Activated CD8-positive, alpha-beta memory T cell treated with anti-CD3 and anti-CD28 coated beads, Interleukin-2, amount 10 ng/mL, durations not matched to agents 7 days and 5 days (primary cell): Measurements from ENCODE around the gene ZC3H4. TPM values are rescaled to one million over a fixed set of nuclear protein-coding genes. Genes with fewer than 3 reads are reported as not detected.

Source experiments
- total RNA-seq, 2 experiments: library from RNA; stranded (reverse); gene quantifications; one replicate each; pipeline ENCODE4 v1.2.3, GENCODE V29; 2021

Gene ZC3H4
- total RNA-seq, 2 experiments from 2014 or later: 98.9 to 114 TPM

Other genes with a start within 250 kb of the ZC3H4 start
- gene NPAS1, start 93.9 kb downstream of the ZC3H4 start, total RNA-seq: under 1 TPM; 0.41 to 0.68 TPM
- 10 to 100 TPM; 77.5 to 87.8 TPM for gene TMEM160, start 65.2 kb downstream of the ZC3H4 start, total RNA-seq
- 100 to 1,000 TPM; 153 to 171 TPM for gene SAE1, start 17.1 kb upstream of the ZC3H4 start, total RNA-seq
- 10 to 100 TPM; 14.0 to 16.7 TPM for gene BBC3, start 117.4 kb upstream of the ZC3H4 start, total RNA-seq
- gene CCDC9, start 142.7 kb upstream of the ZC3H4 start, total RNA-seq: 10 to 100 TPM; 24.8 to 27.6 TPM
- gene INAFM1, start 161.1 kb upstream of the ZC3H4 start, total RNA-seq: 10 to 100 TPM in 1 of 2 experiments, 1 to 10 TPM in 1; 7.6 to 14.5 TPM
- 1 to 10 TPM in 1 of 2 experiments, not detected in 1; 1.4 TPM for gene C5AR1, start 196.1 kb upstream of the ZC3H4 start, total RNA-seq
- under 1 TPM; 0.07 to 0.29 TPM for gene C5AR2, start 218.4 kb upstream of the ZC3H4 start, total RNA-seq
- 10 to 100 TPM; 11.7 to 14.3 TPM for gene DHX34, start 235.5 kb upstream of the ZC3H4 start, total RNA-seq